Right atrium auricular region (tissue), 2 donors: ENCODE results near the gene PLEKHM2. TPM values are rescaled to one million over a fixed set of nuclear protein-coding genes. Genes with fewer than 3 reads are reported as not detected.

ENCODE experiments used
- DNase-seq: peaks from one replicate; pipeline ENCODE4 v3.0.0-alpha.2; 2019; ENCODE audit warnings: low spot score
- H3K27ac ChIP-seq, 2 donors: fragments of 200-600 bp; sonication (generic); 1 replicate in 1 of 2; 2 replicates in 1 of 2; pipeline ENCODE4 v1.5.1; 2016 to 2019
- H3K27me3 ChIP-seq, 2 donors: fragments of 200-600 bp; sonication (generic); one replicate each; pipeline versions ENCODE4 v1.5.1 to v1.6.0; 2017 to 2019
- H3K36me3 ChIP-seq: fragments of 200-600 bp; sonication (generic); one replicate; pipeline ENCODE4 v1.5.1; 2016
- H3K4me1 ChIP-seq, 2 donors: fragments of 200-600 bp; sonication (generic); one replicate each; pipeline versions ENCODE4 v1.5.1 to v1.6.0; 2017 to 2019
- H3K4me3 ChIP-seq, 2 donors: fragments of 200-600 bp; sonication (generic); 1 replicate in 1 of 2; 2 replicates in 1 of 2; pipeline ENCODE4 v1.5.1; 2017 to 2019; ENCODE audit warnings: mild to moderate bottlenecking in 1 of 2, moderate library complexity in 1 of 2
- H3K9me3 ChIP-seq, 2 donors: fragments of 200-600 bp; sonication (generic); one replicate each; pipeline ENCODE4 v1.5.1; 2019
- total RNA-seq, 2 donors: library from RNA; depleted of rRNA; stranded (reverse); fragments of >200 nt; gene quantifications; one replicate each; pipeline ENCODE4 v1.1.0, GENCODE V29; 2016
- TF ChIP-seq, protein P1 (sequence below), 2 donors: fragments of 200-600 bp; sonication (generic); IDR thresholded peaks; one replicate each; pipeline ENCODE4 v1.5.1; 2019; ENCODE audit warnings: antibody characterized with exemption in 2 of 2

Gene PLEKHM2
- total RNA-seq, 2 donors from 2014 or later = 53.6 to 78.1 TPM

DNA sequence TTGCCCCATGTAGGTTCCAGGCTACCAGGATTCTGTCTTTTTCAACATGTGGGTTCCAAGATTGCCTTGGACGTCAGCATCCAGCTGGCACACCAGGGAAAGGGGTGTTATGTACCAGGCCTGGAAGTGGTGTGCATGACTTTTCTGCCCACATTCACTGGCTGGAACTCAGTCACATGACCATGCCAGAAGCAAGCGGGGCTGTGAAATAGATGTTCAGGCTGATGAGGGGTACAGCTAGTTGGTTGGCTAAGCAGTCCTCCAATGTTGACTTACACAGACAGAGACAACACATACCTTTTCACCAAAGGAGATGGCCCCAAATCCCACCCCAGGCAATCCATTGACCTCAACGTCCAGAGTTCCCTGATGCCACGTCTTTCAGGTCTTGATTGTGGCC is 14.3 kb upstream of the PLEKHM2 start:
- DNase-seq = no peak
- Histone ChIP-seq H3K9me3 (no peaks in the 10 kb centered on the region), H3K27me3 (no peaks in the 10 kb centered on the region), H3K4me3 (no peak overlapping the region), H3K36me3 (no peaks in the 10 kb centered on the region), H3K27ac (no peak overlapping the region), H3K4me1 (peaks cover 0 to 7% of the 10 kb centered on the region in 2 donors)
- TF ChIP-seq, protein P1, sequence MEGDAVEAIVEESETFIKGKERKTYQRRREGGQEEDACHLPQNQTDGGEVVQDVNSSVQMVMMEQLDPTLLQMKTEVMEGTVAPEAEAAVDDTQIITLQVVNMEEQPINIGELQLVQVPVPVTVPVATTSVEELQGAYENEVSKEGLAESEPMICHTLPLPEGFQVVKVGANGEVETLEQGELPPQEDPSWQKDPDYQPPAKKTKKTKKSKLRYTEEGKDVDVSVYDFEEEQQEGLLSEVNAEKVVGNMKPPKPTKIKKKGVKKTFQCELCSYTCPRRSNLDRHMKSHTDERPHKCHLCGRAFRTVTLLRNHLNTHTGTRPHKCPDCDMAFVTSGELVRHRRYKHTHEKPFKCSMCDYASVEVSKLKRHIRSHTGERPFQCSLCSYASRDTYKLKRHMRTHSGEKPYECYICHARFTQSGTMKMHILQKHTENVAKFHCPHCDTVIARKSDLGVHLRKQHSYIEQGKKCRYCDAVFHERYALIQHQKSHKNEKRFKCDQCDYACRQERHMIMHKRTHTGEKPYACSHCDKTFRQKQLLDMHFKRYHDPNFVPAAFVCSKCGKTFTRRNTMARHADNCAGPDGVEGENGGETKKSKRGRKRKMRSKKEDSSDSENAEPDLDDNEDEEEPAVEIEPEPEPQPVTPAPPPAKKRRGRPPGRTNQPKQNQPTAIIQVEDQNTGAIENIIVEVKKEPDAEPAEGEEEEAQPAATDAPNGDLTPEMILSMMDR (IDR thresholded peaks at IDR 0.05) = no peak

DNA sequence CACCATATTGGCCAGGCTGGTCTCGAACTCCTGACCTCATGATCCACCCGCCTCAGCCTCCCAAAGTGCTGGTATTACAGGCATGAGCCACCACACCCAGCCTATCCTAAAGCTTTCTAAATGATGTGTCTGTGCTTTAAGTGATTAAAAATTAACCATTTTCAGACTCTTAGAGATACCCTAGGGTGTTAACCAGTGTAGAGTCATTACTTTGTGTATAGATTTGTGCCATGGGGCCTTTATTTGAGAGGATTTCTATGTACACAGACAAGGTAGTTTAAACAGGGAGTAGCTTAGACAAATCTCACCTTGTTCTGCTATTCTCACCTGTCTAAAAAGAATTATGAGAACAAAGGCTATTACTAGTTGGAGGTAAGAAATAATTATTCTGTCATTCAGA is 12.7 kb upstream of the PLEKHM2 start:
- Histone ChIP-seq H3K27me3 (no peaks in the 10 kb centered on the region), H3K9me3 (no peaks in the 10 kb centered on the region), H3K4me1 (peaks cover 0 to 7% of the 10 kb centered on the region in 2 donors), H3K36me3 (no peaks in the 10 kb centered on the region), H3K4me3 (no peak overlapping the region), H3K27ac (no peak overlapping the region)
- TF ChIP-seq, protein P1 (IDR thresholded peaks at IDR 0.05) = no peak
- no peak for DNase-seq

DNA sequence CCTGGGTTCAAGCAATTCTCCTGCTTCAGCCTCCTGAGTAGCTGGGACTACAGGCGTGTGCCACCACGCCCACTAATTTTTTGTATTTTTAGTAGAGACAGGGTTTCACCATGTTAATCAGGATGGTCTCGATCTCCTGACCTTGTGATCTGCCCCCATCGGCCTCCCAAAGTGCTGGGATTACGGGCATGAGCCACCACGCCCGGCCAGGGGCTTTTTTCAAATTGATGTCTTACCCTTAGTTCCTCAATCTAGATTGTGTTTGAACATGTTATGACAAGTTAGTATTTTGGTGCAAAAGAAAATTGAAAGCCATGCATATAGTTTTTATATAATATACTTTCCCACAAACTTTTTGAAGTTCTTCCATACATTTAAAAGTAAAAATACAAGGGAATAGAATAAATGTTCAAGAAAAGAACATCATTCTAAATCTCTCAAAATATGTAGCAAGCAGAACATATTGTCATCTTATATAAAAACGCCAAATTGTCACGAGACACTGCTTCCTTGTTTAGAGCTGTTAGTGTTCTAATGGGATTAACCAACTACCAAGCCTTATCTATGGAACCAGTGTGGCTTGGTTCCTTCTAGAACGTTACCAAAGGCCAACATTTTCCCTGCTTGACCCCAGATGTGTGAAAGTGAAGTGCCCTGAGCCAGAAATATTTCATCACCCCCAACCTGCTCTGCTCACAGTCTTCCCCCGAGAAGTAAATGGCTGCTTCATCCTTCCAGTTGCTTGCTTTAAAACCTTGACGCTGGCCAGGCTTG is 9.5 kb upstream of the PLEKHM2 start:
- Histone ChIP-seq H3K36me3 (no peaks in the 10 kb centered on the region), H3K9me3 (no peaks in the 10 kb centered on the region), H3K27ac (no peak overlapping the region), H3K4me1 (peaks cover 0 to 7% of the 10 kb centered on the region in 2 donors), H3K4me3 (no peak overlapping the region), H3K27me3 (no peaks in the 10 kb centered on the region)
- DNase-seq = no peak
- TF ChIP-seq, protein P1 (IDR thresholded peaks at IDR 0.05) = no peak

DNA sequence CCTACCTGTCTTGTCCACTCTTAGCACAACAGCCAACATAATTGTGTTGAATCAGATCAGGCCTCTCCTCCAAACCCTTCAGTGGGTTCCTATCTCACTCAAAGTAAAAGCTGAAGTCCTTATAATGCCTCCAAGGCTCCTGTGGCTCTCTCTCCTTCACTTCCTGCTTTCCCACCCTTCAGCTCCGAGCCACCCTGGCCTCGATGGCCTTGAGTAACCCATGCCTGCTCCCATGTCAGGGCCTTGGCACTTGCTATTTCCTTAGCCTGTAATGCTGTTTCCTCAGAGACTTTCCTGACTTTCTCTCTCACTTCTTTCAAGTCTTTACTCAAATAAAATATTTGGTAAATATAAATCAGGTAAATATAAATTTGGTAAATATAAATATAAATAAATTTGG is 8.1 kb upstream of the PLEKHM2 start:
- Histone ChIP-seq H3K9me3 (no peaks in the 10 kb centered on the region), H3K36me3 (no peaks in the 10 kb centered on the region), H3K27ac (no peak overlapping the region), H3K4me3 (no peak overlapping the region), H3K27me3 (no peaks in the 10 kb centered on the region), H3K4me1 (peaks cover 0 to 8% of the 10 kb centered on the region in 2 donors)
- TF ChIP-seq, protein P1 (IDR thresholded peaks at IDR 0.05) = no peak
- DNase-seq = no peak

DNA sequence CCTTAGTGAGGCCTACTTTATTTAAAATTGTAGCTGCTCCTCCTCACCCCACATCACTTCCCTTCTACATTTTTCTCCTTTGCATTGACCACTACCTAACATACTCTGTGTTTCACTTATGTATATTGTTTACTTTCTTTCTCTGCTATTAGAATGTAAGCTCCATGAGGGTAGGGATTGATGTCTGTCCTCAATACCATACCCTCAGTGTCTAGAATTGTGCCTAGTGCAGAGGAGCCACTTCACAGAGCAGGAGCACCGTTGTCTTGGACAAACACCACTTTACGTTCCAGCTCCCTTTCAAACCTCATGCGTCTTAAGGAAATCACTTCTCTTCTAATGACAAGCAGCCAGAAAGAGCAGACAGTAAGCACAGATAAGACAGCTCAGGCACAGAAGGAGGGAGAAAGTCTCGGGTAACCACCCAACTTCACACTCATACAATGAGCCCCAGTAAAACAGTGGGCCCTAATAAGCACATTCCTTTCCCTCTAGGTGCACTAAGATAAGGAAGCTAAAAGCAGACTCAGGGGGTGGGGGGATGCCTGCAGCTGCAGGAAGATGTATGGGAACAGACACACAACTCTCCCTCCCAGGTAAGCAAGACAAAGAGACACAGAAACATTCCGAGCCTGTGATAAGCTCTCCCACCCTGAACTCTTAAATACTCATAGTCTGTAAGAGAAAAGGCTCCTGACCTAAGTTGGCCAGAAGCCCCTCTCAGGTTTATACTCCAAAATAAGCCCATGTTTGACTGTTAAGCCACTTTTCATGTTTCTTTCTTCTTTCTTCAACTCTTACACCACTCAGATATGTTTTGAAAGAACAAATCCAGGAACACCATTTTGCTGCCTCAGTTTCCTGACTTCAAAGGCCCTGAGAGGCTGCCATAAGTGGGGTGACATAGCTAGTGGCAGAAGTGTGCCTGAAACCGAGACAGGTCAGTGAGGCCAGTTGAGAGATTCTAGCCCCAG is 7.1 kb upstream of the PLEKHM2 start:
- no peak overlapping the region for H3K4me3 ChIP-seq
- no peaks in the 10 kb centered on the region for H3K36me3 ChIP-seq
- H3K9me3 ChIP-seq = no peaks in the 10 kb centered on the region
- no peak overlapping the region for H3K27ac ChIP-seq
- H3K4me1 ChIP-seq = peaks cover 0 to 18% of the 10 kb centered on the region in 2 donors
- TF ChIP-seq, protein P1 (IDR thresholded peaks at IDR 0.05) = no peak
- H3K27me3 ChIP-seq = no peaks in the 10 kb centered on the region
- no peak for DNase-seq
